Right cardiac atrium (tissue), 5 donors: ENCODE data around the gene ADAMTS13. TPM values are rescaled to one million over a fixed set of nuclear protein-coding genes. Genes with fewer than 3 reads are reported as not detected.
A peak's percentile ranks its signal among the peaks of the same experiment; 100 is the strongest.

Experiments
- ATAC-seq, 2 donors: fragments of 200-7000 bp; cut with Tn5 transposase; one replicate each; pipeline versions ENCODE4 v1.8.0 to v1.9.1; 2020; ENCODE audit warnings: moderate library complexity in 2 of 2, mild to moderate bottlenecking in 1 of 2
- DNase-seq, 3 donors: peaks; one replicate each; pipeline ENCODE4 v3.0.0-alpha.2; 2020
- H3K27ac ChIP-seq: one replicate; pipeline ENCODE4 v1.5.1; 2013; ENCODE audit warnings: mild to moderate bottlenecking, low read length, control low read depth, moderate library complexity
- H3K27me3 ChIP-seq: one replicate; pipeline ENCODE4 v1.6.1; 2013; ENCODE audit not compliant: control insufficient read depth, insufficient read depth
- H3K4me1 ChIP-seq: one replicate; pipeline ENCODE4 v1.6.1; 2013; ENCODE audit warnings: low read length; ENCODE audit not compliant: control insufficient read depth, insufficient read depth
- H3K4me3 ChIP-seq: one replicate; pipeline ENCODE4 v1.5.1; 2013; ENCODE audit warnings: low read length, control low read depth
- H3K9me3 ChIP-seq: one replicate; pipeline ENCODE4 v1.6.1; 2013; ENCODE audit warnings: low read length; ENCODE audit not compliant: control insufficient read depth
- WGBS: extraction: QIAGEN DNeasy Blood & Tissue Kit; methylation state at CpG from one replicate; pipeline ENCODE4 v1.1.7; 2013; 5-methylcytosine and 5-hydroxymethylcytosine counted together
- intact Hi-C, 4 donors: fragments of 100-400 bp; cut with DNase I; formaldehyde crosslinking; loops; one replicate each; pipeline versions ENCODE4 v1.11.0 to v1.14.0; 2022 to 2023
- polyA plus RNA-seq: library from polyadenylated mRNA; stranded (reverse); fragments of 200-250 nt; gene quantifications from one replicate; pipeline ENCODE4 v1.2.3, GENCODE V29; 2013
- total RNA-seq, 4 donors: library from RNA; stranded (reverse); fragmentation: NEBNext Ultra II Directional; extraction: Animal tissue kit (Norgen Biotek cat#: 25700); gene quantifications; one replicate each; pipeline ENCODE4 v1.2.1, GENCODE V29; 2021
- donor health status: healthy with polysubstance abuse.
- donor health status: DM: no; HTN: yes; CAD: no.
- donor health status: DM: no; HTN: no; CAD: no.
- donor health status: DM: no; HTN: yes; CAD: no; lungs with severe emphysema.
- donor health status: DM: yes; HTN: yes; CAD: no.

ADAMTS13 gene
- total and polyA plus RNA-seq, 5 donors, result 2.1 to 4.6 (median 4.0) TPM

DNA sequence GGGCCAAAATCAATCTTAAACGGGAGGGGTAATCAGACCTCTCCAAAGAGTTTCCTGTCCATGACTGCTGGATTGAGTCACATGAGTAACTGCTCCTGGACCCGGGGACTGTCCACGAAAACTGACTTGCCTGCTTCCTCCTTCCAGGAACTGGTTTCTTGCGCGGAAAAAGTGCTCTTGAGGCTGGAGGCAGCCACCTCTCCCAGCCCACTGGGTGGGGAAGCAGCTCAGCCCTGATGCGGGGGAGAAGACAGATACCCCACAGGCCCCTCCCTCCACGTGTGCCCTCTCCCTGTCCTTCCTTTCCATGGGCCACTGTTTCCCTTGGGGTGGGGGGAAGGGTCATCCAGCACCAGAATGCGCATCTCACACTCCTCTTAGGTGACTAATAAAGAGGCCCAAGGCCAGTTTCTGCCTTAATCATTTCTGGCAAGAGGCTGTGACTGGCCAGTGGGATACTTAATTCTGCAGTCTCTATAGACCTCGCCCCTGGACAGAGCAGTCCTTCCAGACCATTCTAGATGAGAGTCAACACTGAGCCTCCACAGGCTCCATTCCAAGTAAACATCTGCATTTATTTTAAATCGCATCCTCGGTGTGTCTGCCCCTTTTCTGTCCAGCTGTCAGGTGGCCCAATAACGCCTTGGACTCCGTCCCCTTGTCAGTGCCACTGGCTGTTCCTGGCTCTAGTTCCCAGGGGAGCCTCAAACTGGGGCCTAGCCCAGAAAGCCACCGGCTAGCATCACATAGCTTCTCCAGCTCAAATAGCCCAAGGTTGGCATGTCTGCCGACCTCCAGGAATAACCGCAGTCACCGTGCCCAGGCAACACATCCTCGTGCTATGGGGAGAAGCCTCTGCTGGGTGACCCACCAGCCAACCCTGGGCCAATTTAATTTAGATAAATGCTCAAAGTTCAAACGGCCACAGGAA lies 16.4 kb upstream of the ADAMTS13 start:
- DNase-seq (peak in 2 of 3 donors; percentile 42 to 65), ATAC-seq (peak; percentile 30 to 74)
- Histone ChIP-seq H3K27me3 (no peaks in the 10 kb centered on the region), H3K4me3 (no peak overlapping the region), H3K27ac (no peak overlapping the region), H3K4me1 (no peaks in the 10 kb centered on the region), H3K9me3 (no peaks in the 10 kb centered on the region)
- intact Hi-C loops, result loop anchor here in 3 of 4 donors (2.0 to 5.0 kb wide), 3 partner anchors 81 to 83 kb away; no protein-coding TSS in a partner anchor
- WGBS, result 59% methylated on average over 19 of the region's 19 CpGs

DNA sequence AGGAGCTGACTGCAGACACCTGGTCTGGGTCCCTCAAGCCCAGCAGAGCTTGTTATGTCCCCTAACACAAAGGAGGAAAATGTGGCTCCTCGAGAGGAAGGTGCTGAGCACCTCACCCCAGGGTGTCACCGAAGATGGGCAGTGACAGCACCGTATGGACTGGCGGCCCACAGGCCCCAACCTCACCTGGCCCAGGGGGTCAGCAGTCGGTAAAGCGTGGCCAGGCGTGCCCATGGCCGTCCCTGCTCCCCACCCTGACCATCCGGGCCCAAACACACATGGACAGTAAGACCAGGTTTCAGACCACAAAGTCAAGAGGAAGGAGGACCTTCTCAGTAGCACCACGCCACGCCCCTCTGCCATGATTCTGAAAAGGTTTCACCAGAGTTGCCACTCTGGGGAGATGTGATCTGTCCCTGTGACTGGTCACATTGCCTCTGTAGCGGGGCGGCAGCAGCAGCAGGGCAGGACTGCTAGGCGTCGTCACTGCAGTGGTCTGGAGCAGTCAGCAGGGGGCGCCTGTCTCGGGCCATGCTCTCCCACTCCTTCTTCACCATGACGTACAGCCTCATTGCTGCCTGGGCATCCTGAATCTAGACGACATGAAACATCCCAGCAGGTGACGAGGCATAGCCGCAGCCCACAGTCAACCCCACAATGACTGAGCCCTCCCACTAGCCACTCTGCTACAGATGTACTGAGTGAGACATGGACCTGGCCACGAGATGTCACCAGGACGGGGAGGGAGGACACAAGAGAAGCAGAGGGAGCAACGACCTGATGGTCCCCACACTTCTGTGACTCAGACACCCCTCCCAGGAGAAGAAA lies 15.5 kb upstream of the ADAMTS13 start:
- Histone ChIP-seq H3K27me3 (no peaks in the 10 kb centered on the region), H3K27ac (no peak overlapping the region), H3K9me3 (no peaks in the 10 kb centered on the region), H3K4me3 (no peak overlapping the region), H3K4me1 (no peaks in the 10 kb centered on the region)
- intact Hi-C loops, result loop anchor here in 2 of 4 donors (2.0 to 5.0 kb wide), 2 partner anchors 80 to 81 kb away; no protein-coding TSS in a partner anchor
- ATAC-seq, result peak; percentile 71 to 72
- 57% methylated on average over 24 of the region's 24 CpGs for WGBS
- peak; percentile 71 to 90 (median 87) for DNase-seq

DNA sequence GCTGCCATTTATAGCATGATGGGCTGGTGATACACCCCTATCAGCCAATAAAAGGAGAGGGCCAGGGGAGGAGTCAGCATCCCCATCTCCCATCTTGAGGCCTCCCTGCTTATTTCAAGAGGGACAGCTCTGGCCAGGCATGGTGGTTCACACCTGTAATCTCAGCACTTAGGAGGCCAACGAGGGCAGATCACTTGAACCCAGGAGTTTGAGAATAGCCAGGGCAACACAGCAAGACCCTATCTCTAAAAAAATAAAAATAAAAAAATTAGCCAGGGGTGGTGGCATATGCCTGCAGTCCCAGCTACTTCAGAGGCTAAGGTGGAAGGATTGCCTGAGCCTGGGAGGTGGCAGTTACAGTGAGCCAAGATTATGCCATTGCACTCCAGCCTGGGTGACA lies 14.1 kb upstream of the ADAMTS13 start:
- no peak overlapping the region for H3K4me3 ChIP-seq
- 93% methylated on average over 1 of the region's 1 CpG for WGBS
- H3K4me1 ChIP-seq, result no peaks in the 10 kb centered on the region
- no peak overlapping the region for H3K27ac ChIP-seq
- H3K9me3 ChIP-seq, result no peaks in the 10 kb centered on the region
- DNase-seq (no peak), ATAC-seq (no peak)
- intact Hi-C loops, result loop anchor here in 1 of 4 donors (5.0 kb wide), 1 partner anchor 79 kb away; no protein-coding TSS in a partner anchor
- H3K27me3 ChIP-seq, result no peaks in the 10 kb centered on the region

DNA sequence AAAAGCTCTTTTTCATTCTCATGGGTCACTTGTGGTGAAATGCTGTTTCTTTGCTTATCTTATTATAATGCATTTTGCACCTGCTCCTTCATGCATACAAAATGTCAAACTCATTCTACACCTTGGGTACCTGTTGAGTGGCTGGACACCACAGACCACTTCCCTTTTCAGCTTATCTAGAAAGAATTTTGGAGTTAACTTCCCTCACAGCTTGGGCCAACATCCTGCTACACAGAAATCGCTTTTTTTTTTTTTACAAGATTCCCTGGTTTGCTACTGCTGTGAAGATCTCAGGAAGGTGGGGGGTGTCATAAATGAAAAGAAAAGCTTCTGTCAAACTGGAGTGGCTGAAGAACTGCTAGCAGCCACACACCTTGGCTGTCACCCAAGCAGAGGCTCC lies 7.0 kb upstream of the ADAMTS13 start:
- H3K4me1 ChIP-seq, result no peaks in the 10 kb centered on the region
- H3K27me3 ChIP-seq, result no peaks in the 10 kb centered on the region
- ATAC-seq, result no peak
- no peak for DNase-seq
- no peak overlapping the region for H3K4me3 ChIP-seq
- H3K27ac ChIP-seq, result no peak overlapping the region
- 65% methylated on average over 1 of the region's 1 CpG for WGBS
- no peaks in the 10 kb centered on the region for H3K9me3 ChIP-seq
- intact Hi-C loops, result loop anchor here in 2 of 4 donors (10.0 kb wide), 2 partner anchors 50 to 300 kb away; no protein-coding TSS in a partner anchor

DNA sequence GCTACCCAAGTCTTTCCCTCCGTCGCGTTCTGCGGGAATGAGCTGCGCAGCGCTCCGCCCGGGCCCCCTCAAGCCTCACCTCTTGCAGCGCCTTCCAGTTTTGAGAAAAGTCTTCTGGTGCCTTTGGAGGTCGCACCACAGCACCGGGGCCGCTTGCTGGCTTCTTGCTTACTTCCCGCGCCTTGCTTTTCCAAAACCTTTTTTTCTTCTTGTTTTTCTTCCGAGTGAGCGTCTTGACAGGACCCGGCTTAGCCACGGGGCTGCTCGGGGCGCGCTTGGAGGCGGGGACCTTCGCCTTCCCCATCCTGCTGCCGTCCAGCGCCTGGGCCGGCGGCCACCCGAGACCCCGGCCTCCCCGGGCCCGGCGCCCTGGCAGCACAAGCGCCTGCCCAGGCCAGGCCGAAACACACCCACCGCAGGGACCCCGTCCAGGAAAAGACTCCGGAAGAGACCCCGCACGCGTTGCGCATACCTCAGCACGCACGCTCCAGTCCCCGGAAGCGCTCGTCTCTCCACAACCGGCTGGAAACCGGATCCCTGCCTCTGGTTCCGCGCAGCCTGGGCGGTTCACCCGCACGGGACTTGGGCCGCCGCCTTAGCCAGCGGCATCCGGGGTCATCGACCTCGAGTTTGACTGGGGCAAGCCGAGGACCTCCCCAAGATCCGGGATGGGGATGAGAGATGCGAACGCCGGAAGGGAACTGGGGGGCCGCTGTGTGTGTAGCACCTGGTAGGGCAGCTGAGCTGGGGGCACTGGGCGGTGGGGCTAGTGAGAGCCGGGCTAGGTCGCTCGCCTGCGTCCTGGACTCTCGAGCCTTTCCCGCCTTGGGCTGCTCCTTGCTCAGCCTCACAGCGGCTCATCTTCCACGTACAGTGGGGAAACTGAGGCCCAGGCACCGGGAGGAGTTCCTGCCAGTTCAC lies 4.4 kb upstream of the ADAMTS13 start, which contains the start of gene REXO4:
TSS of gene REXO4 (minus strand) at position 470 of the 921 bp plus-strand sequence. CDS start at position 304, 166 bp downstream.
- Histone ChIP-seq H3K27me3 (no peaks in the 10 kb centered on the region), H3K4me1 (no peaks in the 10 kb centered on the region), H3K27ac (peak within 1 kb of the TSS; percentile 58), H3K9me3 (no peaks in the 10 kb centered on the region), H3K4me3 (peak within 1 kb of the TSS; percentile 70)
- intact Hi-C loops, result loop anchor here in 2 of 4 donors (10.0 kb wide), 2 partner anchors 47 to 297 kb away; no protein-coding TSS in a partner anchor
- DNase-seq (peak; percentile 84 to 93 (median 91)), ATAC-seq (peak; percentile 95 to 96)
- WGBS, result 2% methylated on average over 75 of the region's 75 CpGs

DNA sequence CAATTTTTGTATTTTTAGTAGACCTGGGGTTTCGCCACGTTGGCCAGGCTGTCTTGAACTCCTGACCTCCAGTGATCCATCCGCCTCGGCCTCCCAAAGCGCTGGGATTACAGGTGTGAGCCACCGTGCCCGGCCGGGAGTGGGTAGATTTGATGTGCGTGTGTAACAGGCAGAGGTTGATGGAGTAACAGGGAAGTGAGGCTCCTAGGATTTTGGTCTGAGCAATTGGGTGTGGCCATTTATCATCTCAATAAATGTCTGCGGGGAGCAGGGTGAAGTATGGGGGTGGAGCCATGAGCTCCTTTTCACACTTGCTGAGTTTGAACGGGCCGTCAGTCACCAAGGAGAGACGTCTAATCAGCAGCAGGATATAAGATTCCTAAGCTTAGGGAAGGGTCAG lies 3.2 kb upstream of the ADAMTS13 start:
- H3K4me3 ChIP-seq, result no peak overlapping the region
- no peaks in the 10 kb centered on the region for H3K27me3 ChIP-seq
- intact Hi-C loops, result loop anchor here in 2 of 4 donors (10.0 kb wide), 2 partner anchors 46 to 296 kb away; no protein-coding TSS in a partner anchor
- no peaks in the 10 kb centered on the region for H3K4me1 ChIP-seq
- no peaks in the 10 kb centered on the region for H3K9me3 ChIP-seq
- no peak for ATAC-seq
- peak in 1 of 3 donors; percentile 30 for DNase-seq
- H3K27ac ChIP-seq, result no peak overlapping the region
- 75% methylated on average over 13 of the region's 13 CpGs for WGBS

DNA sequence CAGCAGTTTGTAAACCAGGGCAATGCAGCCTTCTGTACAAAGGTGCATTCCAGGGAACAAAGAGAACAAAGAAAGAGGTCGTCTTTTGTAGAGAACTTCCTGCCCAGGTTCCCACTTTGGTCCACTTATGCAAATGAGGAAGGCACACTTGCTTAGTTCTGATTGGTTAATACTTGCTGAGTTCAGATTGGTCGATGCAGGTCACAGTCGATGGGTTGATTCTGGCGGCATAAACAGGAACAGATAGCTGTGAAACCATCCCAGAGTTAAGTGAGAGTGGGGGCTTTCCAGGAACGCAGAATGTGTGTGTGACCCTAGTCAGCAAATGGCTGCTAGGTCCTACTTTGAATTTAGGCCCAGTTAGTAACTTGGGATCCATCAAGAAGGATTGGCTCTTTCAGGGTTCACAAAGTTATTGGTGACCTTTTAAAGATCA lies 1.8 kb upstream of the ADAMTS13 start:
- DNase-seq (peak in 1 of 3 donors; percentile 1), ATAC-seq (no peak)
- Histone ChIP-seq H3K4me3 (no peak overlapping the region), H3K4me1 (no peaks in the 10 kb centered on the region), H3K27me3 (no peaks in the 10 kb centered on the region), H3K27ac (no peak overlapping the region), H3K9me3 (no peaks in the 10 kb centered on the region)
- 66% methylated on average over 5 of the region's 5 CpGs for WGBS
- intact Hi-C loops, result no loop called here

DNA sequence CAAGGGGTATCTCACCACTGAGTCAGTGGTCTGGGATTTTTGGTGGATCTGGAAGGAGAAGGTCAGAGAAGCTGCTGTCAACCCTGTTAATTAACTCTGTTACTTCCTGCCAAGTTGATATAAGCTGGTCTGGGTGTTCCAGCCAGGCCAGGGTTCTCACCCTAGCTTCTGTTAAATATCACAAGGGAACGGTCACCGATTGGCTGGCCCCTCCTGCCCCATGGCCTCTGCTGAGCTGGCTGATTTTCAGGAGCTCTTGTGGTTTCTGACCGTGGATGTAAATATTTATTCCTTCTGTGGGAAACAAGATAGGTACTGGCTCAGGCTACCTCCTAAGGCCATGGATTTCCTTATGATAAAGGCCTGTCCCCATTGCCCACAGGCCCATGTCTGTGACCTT lies 1.0 kb downstream of the ADAMTS13 start:
- DNase-seq, result peak in 1 of 3 donors; percentile 6
- no peaks in the 10 kb centered on the region for H3K9me3 ChIP-seq
- no peak for ATAC-seq
- no peak overlapping the region for H3K27ac ChIP-seq
- H3K27me3 ChIP-seq, result no peaks in the 10 kb centered on the region
- no peak overlapping the region for H3K4me3 ChIP-seq
- no peaks in the 10 kb centered on the region for H3K4me1 ChIP-seq
- 46% methylated on average over 3 of the region's 3 CpGs for WGBS
- intact Hi-C loops, result no loop called here

DNA sequence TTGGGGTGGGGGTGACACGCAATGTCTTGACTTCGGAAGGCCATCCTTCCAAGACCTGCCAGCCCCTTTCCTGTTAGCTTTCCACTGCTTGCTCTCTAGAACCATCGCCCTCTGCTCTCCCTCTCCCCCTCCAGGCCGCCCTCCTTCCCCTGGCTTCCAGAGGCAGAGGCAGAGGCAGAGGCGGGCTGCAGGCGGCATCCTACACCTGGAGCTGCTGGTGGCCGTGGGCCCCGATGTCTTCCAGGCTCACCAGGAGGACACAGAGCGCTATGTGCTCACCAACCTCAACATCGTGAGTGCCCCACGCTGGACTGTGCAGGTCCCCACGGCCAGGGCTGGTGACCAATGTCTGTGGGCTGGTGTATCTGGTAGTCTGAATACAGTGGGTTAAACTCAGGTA lies 2.0 kb downstream of the ADAMTS13 start:
- 93% methylated on average over 12 of the region's 12 CpGs for WGBS
- intact Hi-C loops, result no loop called here
- H3K27me3 ChIP-seq, result no peaks in the 10 kb centered on the region
- no peaks in the 10 kb centered on the region for H3K4me1 ChIP-seq
- no peaks in the 10 kb centered on the region for H3K9me3 ChIP-seq
- no peak overlapping the region for H3K27ac ChIP-seq
- ATAC-seq (no peak), DNase-seq (no peak)
- H3K4me3 ChIP-seq, result no peak overlapping the region
